GM08714 (cell line): ENCODE measurements around the gene GPATCH8.
A peak's percentile ranks its signal among the peaks of the same experiment; 100 is the strongest.
"Not testable (repeated sequence)": the region's sequence is repeated elsewhere in the genome, so short reads cannot be mapped to it uniquely, and the experiment has no call there.

Source experiments
- H3K4me3 ChIP-seq: fragments of 200-500 bp; sonication (Bioruptor generic); 2 replicates; pipeline ENCODE4 v1.5.1; 2014; ENCODE audit warnings: mild to moderate bottlenecking, low read length, inconsistent platforms
- ZNF274 ChIP-seq: IDR thresholded peaks from 2 replicates; pipeline ENCODE4 v1.6.1; 2012; ENCODE audit warnings: mild to moderate bottlenecking, low read depth, low read length

Gene GPATCH8

DNA sequence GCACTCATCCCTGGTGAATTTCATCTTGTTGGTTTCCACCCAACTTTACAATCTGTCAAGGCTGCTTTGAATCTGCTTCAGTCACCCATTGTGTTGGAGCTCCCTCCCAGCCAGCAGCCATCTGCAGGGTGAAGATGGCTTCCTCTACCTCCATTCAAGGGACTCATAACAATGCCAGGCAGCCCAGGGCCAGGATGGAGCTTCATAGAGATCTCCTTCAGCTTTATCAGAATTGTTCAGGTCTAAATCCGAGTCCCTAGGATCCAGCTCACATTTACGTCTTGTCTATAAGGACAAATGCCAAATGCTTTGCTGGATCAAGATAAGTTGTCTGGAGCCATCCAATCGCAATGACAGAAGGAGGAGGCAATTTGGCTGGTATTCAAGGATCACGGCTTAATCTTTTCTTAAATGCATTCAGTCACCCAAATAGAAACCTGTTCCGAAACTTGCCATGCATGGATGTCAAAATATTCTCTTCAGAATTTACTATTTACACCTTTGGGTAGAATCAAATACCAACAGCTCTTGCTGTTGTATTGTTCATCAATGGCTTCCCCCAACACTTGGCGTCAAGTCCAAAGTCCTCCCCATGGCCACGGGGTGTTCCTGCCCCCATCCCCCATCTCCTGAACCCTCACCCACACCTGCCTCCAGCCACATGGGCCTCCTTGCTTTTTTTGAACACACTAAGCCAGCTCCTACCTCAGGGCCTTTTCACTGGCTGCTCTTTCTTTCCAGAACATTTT lies 135.8 kb downstream of the GPATCH8 start:
- H3K4me3 ChIP-seq, result no peak overlapping the region
- TF ChIP-seq ZNF274, result no peak

DNA sequence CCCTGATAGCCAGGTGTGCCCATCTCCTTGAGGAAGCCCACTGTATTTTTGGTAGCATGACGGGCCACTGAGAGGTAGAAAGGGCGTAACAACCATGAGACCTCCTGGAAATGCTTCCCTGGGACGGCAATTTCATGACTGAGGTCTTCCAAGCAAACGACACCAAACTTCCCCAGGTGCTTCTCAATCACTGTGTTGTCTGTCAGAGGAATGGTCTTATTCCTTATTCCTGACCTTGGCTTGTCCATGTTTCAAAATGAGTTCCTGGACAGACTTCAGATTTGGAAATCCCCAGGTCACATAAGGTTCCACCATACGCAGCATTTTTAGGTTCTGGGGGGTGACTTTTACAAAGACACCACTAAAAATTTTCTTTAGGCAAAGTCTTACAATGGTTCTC lies 138.2 kb downstream of the GPATCH8 start:
- not testable (repeated sequence) for H3K4me3 ChIP-seq

DNA sequence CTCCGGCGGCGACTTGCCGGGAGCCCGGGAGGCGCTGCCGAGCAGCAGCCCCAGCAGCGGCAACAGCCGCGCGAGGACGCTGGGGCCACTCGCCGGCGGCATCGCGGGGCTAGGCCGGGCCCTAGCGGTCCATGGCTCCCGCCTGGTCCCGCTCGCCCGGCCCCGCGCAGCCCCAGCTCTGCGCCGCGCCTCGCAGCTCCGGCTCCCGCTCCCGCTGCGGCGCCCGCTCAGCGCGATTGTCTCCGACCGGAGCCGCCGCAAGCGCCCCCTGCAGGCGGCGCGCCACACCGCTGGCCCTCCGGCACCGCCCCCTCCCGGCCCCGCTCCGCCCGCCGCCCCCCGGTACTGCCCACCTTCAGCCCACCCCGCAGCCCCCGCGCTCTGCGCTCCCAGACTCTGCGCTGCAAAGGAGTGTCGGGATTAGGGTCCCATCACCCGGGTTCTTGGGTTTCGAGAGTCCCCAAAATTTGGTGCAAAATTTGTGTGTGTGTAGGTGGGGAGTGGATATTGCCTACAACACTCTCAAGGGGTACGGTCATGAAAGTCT lies 139.5 kb downstream of the GPATCH8 start, which contains the start of gene FAM171A2:
Gene FAM171A2 (minus strand): TSS at position 241 of the 547 bp plus-strand sequence. CDS start 139 bp downstream, at position 102.
- TF ChIP-seq ZNF274, result no peak

DNA sequence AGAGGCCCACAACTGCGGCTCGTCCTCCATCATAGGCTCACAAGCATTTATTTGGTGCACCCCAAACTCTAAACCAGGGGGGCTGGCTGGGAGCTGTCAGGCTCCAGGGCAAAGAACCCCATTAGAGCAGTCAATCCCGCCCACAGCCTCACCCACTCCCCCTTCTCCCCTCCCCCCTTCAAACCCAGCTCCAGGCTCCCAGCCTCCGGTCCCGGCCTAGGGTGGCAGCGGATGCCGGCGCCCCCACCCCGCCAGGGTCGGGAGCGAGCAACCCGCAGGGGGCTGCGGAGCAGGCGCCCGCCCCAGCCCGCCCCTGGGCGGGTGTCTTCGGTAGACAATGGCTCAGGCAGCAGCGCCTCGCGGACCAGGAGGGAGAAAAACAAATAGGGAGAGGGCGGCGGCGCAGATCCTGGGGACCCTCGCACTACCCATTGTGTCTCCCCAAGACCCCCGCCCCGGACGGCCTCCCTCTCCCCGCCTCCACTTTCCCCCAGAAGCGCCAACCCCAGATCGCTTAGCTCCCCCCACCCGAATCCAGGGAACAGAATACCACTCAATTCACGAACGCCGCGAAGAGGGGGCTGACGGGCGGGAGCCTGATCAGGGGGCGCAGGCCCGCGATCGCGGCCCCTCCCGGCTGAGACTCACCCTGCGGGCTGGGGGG lies 140.1 kb downstream of the GPATCH8 start:
- no peak for TF ChIP-seq ZNF274
- peak overlapping the region; percentile 71 for H3K4me3 ChIP-seq

More for the DNA sequence above, 139.5 kb downstream of the GPATCH8 start, which contains the start of gene FAM171A2:
- H3K4me3 ChIP-seq, result peak within 1 kb of the TSS; percentile 71

DNA sequence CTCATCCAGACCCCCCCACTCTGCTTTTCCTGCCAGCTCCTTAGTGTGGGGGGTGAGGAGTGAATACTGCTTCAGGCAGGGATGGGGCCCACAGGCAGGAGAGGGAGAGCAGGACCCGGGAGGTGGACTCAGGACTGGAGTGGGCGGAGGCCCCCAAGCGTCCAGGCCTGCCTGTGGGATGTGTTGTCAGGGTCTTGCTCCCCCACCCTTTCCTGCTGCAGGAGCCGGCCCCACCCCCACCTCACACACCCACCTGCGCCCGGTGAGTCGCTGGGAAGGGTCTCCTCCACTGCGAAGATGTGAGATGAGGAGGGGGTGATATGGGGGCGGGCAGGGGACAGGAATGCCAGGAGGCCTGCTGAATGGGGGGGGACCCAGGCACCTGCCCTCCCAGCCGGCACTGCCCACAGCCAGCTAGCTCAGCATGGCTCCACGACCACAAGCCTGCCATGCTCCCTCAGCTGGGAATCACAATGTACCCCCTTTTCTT lies 140.7 kb downstream of the GPATCH8 start:
- TF ChIP-seq ZNF274, result no peak
- H3K4me3 ChIP-seq, result no peak overlapping the region; the same call in 1 of the 2 replicates

DNA sequence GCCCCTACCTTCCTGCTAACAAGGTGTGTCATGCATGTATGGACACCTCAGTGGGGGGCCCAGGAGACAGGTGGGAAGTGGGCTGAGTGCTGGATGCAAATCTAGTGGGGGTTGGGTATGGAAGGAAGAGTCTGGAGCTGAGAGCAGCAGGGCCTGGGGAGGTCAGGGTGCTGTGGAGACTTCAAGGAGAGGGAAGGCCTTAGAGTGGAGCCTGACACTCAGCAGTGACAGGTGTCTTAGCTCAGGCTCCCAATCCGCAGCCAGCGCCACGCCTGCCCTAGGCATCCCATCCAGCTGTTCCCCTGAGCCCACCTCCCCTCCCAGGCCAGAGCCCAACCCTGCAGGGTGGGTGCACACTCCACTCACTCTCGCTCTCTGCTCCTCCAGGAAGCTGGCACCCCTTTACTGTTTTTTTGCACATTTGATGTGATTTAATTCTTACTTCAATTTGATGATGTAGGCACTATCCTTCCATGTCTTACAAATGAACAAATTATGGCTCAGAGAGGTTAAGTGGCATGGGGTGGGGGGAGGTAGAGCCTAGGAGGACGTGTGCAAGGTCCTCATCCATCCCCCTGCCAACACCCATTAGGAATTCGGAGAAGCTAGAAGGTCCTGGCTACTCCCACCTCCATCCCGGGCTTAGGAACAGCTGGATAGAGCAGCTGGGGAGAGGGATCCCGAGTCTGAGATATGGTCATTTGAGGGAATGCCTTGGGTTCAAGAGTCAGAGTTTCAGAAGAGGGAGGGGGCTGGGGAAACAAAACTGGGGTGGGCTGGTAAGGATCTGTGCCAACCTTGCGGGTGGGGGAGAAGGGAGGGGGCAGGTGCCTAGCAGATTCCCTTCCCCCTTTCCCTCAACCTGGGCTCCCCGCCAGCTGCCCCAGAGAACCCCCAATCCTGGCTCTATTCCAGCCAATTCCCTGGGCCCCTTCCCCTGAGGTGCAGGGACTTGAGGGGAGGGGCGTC lies 141.6 kb downstream of the GPATCH8 start:
- TF ChIP-seq ZNF274, result no peak
- H3K4me3 ChIP-seq, result no peak overlapping the region

DNA sequence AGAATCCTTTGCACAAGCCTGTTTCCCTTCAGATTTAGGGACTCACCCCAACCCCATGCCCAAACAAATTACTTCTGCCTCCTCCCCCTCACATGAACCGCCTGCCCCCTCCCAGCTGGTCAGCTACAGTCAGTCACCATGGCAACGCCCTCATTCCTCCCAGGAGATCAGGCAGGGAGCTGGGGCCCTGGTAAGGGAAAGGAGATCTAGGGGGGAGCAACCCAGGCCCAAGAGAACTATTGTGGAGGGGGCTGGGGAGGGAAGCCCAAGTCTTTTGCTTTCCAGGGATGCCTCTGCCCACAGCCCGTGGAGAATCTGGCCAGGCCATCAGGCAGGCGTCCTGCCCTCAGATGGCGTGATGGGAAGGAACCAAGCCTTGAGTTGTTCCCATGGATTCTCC lies 142.4 kb downstream of the GPATCH8 start:
- no peak overlapping the region for H3K4me3 ChIP-seq
- no peak for TF ChIP-seq ZNF274

DNA sequence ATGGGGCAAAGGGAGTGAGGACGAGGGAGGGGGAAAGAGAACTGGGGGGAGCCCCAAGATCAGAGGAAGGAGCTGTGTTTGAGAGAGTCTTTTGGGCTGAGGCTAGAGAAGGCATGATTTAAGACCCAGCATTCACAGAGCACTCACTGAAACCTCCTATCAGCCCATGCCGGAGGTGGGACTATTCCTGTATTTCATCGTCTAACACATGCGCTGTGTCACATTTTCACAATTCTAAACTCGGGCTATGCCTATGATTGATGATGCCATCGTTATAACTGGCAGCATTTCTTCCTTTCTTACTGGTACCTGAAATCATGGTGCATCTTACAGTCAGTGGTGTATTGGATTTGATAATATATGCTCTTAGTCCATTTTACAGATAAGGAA lies 143.1 kb downstream of the GPATCH8 start:
- no peak overlapping the region for H3K4me3 ChIP-seq
- TF ChIP-seq ZNF274, result no peak

DNA sequence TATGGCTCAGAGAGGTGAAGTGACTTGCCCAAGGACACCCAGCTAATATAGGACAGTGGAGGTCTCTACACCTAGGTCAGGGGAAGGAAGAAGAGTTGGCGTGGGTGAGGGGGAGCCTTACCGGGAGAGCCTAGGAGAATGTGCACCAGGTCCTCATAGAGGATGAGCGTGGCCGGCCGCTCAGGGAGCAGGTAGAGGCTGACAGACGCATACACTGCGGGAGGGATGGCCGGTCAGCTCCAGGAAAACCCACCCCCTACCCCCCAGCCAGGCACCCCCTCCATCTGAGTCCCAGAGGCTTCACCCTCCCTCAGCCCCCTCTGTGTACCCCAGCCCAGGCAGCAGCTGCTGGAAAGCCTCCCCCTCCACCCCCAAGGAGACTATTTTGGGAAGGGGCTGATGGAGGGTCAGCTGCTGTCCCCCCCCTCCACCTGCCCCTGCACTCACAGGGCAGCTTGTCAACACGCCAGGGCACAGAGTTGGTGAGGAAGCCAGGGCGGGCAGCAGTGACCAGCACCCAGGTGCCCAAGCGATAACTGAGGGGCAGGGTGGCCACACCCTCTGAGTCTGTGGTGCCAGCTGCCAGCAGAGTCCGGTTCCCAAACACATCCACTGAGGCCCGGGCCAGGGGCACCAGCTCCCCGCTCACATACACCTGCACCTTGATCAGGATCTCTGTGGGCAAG lies 143.6 kb downstream of the GPATCH8 start:
- H3K4me3 ChIP-seq, result no peak overlapping the region
- no peak for TF ChIP-seq ZNF274

DNA sequence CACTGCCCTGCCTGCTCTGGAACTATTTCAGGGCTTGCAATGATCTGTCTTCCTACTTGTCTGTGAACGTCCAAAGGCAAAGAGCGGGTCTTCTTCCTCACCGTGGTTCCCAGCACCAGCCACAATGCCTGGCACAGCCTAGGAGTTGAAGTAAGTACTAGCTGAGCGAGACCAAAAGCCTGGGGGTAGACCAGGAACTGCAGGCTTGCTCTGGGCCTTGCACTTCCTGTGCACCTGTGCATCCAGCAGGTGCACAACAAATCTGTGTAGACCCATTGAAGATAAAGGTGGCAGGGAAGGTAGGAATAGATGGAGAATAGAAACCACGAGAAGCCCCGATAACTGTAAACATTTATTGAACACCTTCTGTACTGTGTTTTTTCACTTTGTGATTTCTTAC lies 144.2 kb downstream of the GPATCH8 start:
- H3K4me3 ChIP-seq, result no peak overlapping the region
- TF ChIP-seq ZNF274, result no peak

DNA sequence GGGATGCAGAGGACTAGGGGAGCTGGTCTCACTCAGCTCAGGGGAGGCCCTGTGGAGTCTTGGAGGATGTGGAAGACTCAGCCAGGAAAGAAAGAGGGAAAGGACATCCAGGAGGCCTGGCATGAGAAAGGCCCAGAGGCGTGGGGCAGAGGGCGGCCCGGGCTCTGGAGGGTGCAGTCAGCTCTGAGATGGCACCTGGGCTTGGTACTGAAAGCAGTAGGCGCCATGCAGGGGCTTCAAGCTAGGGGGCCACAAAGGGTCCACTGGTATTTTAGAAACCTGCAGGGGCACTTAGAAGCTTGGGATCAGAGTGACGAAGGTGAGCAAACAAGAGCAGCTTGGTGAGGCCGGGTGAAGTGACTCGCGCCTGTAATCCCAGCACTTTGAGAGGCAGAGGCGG lies 145.1 kb downstream of the GPATCH8 start:
- no peak for TF ChIP-seq ZNF274
- no peak overlapping the region for H3K4me3 ChIP-seq

DNA sequence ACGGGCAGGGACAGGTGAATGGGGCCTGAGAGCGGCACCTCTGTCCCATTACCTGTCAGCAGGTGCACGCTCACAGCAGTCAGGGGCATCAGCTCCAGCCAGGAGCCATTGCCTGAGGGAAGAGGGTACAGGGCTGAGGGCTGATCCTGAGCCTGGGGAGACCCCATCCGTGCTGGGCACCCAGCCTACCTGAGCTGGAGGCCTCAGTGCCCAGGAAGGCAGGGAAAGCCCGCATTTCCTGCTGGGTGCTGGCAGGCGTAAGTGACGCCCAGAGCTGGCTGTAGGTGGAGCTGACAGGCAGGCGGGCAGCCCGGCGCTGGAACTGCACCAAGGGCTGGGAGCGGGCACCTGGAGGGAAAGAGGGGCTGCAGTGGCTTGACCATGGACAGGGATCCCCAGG lies 147.0 kb downstream of the GPATCH8 start:
- no peak for TF ChIP-seq ZNF274
- H3K4me3 ChIP-seq, result no peak overlapping the region

DNA sequence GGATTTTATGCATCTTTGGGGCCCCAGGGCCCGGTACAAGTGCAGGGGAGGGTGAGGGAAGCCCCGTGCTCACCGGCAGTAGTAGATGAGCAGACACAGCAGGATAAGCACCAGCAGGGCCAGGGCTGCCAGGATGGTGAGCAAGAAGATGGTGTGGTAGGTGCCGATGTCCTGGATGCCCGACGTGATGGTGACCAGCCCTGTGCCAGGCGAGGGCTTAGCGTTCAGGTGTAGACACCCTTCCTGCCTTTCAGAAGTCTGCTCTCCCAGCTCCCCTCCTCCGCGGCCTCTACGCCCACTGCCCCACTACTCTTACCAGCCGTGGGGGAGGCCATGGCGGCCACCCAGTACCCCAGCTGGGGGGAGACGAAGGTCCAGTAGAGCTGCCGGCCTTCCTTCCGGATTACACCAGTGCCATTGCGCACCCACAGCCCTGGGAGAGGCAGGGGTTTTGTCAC lies 147.5 kb downstream of the GPATCH8 start:
- H3K4me3 ChIP-seq, result no peak overlapping the region
- TF ChIP-seq ZNF274, result no peak
